ENCODE results near the gene EXOC3L4.

The EXOC3L4 gene

GRCh38 chr14:103056322-103057027 is 38.0 kb upstream of the EXOC3L4 start:
- Histone ChIP-seq H3K4me3 (ENCODE audit: low read depth, low read length, poor library complexity, severe bottlenecking) (no peak overlapping the region), H3K4me1 (ENCODE audit: insufficient read depth, low read length, severe bottlenecking) (no peaks in the 10 kb centered on the region), H3K9me2 (ENCODE audit: low read depth, low read length) (no peaks in the 10 kb centered on the region), H2AFZ (ENCODE audit: low read length) (no peak overlapping the region), H3K27ac (ENCODE audit: low read depth, low read length, poor library complexity, severe bottlenecking) (no peak overlapping the region), H3K9me3 (ENCODE audit: low read length) (no peaks in the 10 kb centered on the region), H3K79me2 (ENCODE audit: insufficient read depth, low read length) (no peaks in the 10 kb centered on the region), H3K9ac (ENCODE audit: low read length) (no peak overlapping the region), H3K27me3 (ENCODE audit: insufficient read depth, low read length) (no peaks in the 10 kb centered on the region), H3K4me2 (ENCODE audit: low read length) (no peak overlapping the region), H3K36me3 (ENCODE audit: insufficient read depth, low read length) (no peaks in the 10 kb centered on the region), H3F3A (ENCODE audit: insufficient read depth, low read length) (no peaks in the 10 kb centered on the region), H4K20me1 (ENCODE audit: insufficient read depth, low read length) (no peaks in the 10 kb centered on the region)
- TF ChIP-seq, protein P1, sequence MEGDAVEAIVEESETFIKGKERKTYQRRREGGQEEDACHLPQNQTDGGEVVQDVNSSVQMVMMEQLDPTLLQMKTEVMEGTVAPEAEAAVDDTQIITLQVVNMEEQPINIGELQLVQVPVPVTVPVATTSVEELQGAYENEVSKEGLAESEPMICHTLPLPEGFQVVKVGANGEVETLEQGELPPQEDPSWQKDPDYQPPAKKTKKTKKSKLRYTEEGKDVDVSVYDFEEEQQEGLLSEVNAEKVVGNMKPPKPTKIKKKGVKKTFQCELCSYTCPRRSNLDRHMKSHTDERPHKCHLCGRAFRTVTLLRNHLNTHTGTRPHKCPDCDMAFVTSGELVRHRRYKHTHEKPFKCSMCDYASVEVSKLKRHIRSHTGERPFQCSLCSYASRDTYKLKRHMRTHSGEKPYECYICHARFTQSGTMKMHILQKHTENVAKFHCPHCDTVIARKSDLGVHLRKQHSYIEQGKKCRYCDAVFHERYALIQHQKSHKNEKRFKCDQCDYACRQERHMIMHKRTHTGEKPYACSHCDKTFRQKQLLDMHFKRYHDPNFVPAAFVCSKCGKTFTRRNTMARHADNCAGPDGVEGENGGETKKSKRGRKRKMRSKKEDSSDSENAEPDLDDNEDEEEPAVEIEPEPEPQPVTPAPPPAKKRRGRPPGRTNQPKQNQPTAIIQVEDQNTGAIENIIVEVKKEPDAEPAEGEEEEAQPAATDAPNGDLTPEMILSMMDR (IDR thresholded peaks at IDR 0.05; ENCODE audit: low read length) = no peak
- no peak for TF ChIP-seq EZH2 (IDR thresholded peaks at IDR 0.05; ENCODE audit: borderline replicate concordance, low read length)

DNA sequence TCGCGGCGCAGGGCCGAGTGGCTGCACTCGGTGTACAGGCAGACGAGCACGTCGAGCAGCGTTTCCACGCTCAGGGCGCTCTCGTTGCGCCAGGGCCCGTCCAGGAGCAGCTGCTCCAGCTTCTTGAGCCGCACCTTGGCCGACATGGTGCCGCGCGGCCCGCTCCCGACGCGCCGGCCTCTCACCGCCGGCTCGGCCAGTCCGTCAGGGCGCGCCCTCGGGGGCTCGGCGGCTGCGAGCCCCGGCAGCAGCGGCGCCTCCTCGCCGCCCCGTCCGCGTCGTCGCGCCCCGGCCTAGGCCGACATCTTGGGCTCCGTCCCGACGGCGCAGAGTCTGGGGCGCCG is 37.5 kb upstream of the EXOC3L4 start:
- Histone ChIP-seq H3K27me3 (ENCODE audit: insufficient read depth, low read length) (no peaks in the 10 kb centered on the region), H3K36me3 (ENCODE audit: insufficient read depth, low read length) (no peaks in the 10 kb centered on the region), H3K27ac (ENCODE audit: low read depth, low read length, poor library complexity, severe bottlenecking) (no peak overlapping the region), H3K9me2 (ENCODE audit: low read depth, low read length) (no peaks in the 10 kb centered on the region), H4K20me1 (ENCODE audit: insufficient read depth, low read length) (no peaks in the 10 kb centered on the region), H3K4me1 (ENCODE audit: insufficient read depth, low read length, severe bottlenecking) (no peaks in the 10 kb centered on the region), H3K79me2 (ENCODE audit: insufficient read depth, low read length) (no peaks in the 10 kb centered on the region), H3K9me3 (ENCODE audit: low read length) (no peaks in the 10 kb centered on the region), H3K9ac (ENCODE audit: low read length) (no peak overlapping the region), H3K4me3 (ENCODE audit: low read depth, low read length, poor library complexity, severe bottlenecking) (no peak overlapping the region), H3F3A (ENCODE audit: insufficient read depth, low read length) (no peaks in the 10 kb centered on the region), H3K4me2 (ENCODE audit: low read length) (no peak overlapping the region), H2AFZ (ENCODE audit: low read length) (no peak overlapping the region)
- TF ChIP-seq EZH2 (IDR thresholded peaks at IDR 0.05; ENCODE audit: borderline replicate concordance, low read length) = no peak
- TF ChIP-seq, protein P1 (IDR thresholded peaks at IDR 0.05; ENCODE audit: low read length) = no peak

GRCh38 chr14:103057372-103058163 is 37.0 kb upstream of the EXOC3L4 start, which contains the start of gene CDC42BPB:
Gene CDC42BPB, minus strand, starts transcription at chr14:103057549. Its CDS starts 376 bp downstream, at chr14:103057173.
- no peaks in the 10 kb centered on the region for H3K4me1 ChIP-seq (ENCODE audit: insufficient read depth, low read length, severe bottlenecking)
- H3K9me2 ChIP-seq (ENCODE audit: low read depth, low read length) = no peaks in the 10 kb centered on the region
- no peak within 1 kb of the TSS for H3K4me3 ChIP-seq (ENCODE audit: low read depth, low read length, poor library complexity, severe bottlenecking)
- no peaks in the 10 kb centered on the region for H3K36me3 ChIP-seq (ENCODE audit: insufficient read depth, low read length)
- TF ChIP-seq EZH2 (IDR thresholded peaks at IDR 0.05; ENCODE audit: borderline replicate concordance, low read length) = no peak
- TF ChIP-seq, protein P1 (IDR thresholded peaks at IDR 0.05; ENCODE audit: low read length) = no peak
- H3K79me2 ChIP-seq (ENCODE audit: insufficient read depth, low read length) = no peaks in the 10 kb centered on the region
- H3K27ac ChIP-seq (ENCODE audit: low read depth, low read length, poor library complexity, severe bottlenecking) = no peak within 1 kb of the TSS
- no peaks in the 10 kb centered on the region for H3F3A ChIP-seq (ENCODE audit: insufficient read depth, low read length)
- no peak within 1 kb of the TSS for H3K4me2 ChIP-seq (ENCODE audit: low read length)
- H3K9me3 ChIP-seq (ENCODE audit: low read length) = no peaks in the 10 kb centered on the region
- no peaks in the 10 kb centered on the region for H4K20me1 ChIP-seq (ENCODE audit: insufficient read depth, low read length)
- H2AFZ ChIP-seq (ENCODE audit: low read length) = no peak within 1 kb of the TSS
- no peaks in the 10 kb centered on the region for H3K27me3 ChIP-seq (ENCODE audit: insufficient read depth, low read length)
- no peak within 1 kb of the TSS for H3K9ac ChIP-seq (ENCODE audit: low read length)

Data from OCI-LY1 (cell line).